Central memory CD4-positive, alpha-beta T cell (primary cell): Measurements from ENCODE around the gene CACNA1H.

Experiments used
- DNase-seq: peaks from one replicate; pipeline ENCODE4 v3.0.0; 2022

CACNA1H gene

GRCh38 chr16:1143761-1144450 is 9.0 kb upstream of the CACNA1H start:
- no peak for DNase-seq

GRCh38 chr16:1144476-1145382 is 8.2 kb upstream of the CACNA1H start:
- no peak for DNase-seq

DNA sequence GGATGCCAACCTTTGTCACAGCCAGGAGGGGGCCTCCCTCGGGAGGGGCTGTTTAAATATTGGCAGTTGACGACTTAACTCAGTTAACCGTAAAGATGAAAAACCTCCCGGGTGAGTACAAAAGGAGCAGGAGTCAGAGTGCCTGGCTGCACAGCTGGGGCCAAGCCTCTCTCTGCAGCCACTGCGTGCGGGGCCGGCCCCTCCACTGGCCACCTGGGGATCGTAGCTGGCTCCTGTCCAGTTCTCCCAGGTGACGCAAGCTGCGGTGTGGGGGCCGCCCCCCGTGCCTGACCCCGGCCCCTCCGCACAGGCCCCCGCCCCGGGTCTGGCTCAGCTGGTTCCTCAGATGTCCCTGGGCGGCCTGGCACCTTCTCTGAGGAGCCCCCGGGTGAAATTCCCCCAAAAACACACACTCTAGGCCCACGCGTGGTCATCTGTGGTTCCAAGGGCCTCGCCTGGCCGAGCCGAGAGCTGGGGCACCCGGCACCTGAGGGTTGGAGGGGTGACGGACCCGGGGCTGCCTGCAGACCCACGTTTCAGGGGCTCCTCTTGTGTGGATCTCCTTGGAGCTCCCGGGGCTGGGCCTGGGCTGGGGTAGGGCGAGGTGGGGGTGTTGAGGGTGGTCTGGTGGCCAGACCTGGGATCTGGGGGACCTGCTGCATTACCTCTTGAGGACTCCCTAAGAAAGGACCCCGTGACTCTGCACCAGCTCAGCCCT is 7.4 kb upstream of the CACNA1H start:
- DNase-seq = no peak

DNA sequence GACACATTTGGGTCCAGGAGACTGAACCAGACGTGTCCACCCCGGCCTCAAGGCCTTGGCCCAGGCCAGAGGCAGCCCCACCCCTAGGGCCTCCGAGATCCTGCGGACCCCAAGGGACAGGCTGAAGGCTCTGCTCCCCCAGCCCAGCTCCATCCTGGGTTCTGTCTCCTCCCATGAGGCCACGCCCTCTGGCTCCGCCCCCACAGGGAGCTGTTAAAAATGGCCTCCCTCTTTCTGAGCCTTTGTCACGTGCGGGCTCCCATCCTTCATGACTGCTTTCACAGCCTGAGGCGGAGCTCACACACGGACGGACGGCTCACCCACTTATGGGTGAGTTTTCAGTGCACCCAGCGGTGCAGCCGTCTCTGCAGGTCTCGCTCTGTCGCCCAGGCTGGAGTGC is 6.5 kb upstream of the CACNA1H start:
- DNase-seq = no peak

GRCh38 chr16:1147027-1147426 is 5.9 kb upstream of the CACNA1H start:
- no peak for DNase-seq

GRCh38 chr16:1149101-1149636 is 3.7 kb upstream of the CACNA1H start:
- DNase-seq = no peak

DNA sequence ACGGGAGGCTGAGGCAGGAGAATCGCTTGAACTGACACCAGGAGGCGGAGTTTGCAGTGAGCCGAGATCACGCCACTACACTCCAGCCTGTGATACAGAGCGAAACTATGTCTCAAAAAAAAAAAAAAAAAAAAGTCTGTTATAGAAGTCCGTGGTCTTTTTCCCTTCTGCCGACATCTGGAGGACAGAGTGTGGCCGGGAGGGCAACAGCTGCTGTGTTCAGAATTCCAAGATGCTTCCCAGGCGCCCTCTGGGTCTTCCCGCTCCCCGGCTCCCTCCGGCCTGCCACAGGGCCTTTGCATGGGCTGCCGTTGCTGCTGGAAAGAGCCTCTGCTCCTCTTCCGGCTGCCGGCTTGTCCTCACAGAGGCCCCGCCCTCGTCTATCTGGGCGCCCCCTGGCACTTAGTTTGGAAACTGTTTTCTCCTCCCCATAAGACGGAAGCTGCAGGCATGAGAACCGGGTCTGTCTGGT is 2.4 kb upstream of the CACNA1H start:
- DNase-seq = peak; percentile 21

DNA sequence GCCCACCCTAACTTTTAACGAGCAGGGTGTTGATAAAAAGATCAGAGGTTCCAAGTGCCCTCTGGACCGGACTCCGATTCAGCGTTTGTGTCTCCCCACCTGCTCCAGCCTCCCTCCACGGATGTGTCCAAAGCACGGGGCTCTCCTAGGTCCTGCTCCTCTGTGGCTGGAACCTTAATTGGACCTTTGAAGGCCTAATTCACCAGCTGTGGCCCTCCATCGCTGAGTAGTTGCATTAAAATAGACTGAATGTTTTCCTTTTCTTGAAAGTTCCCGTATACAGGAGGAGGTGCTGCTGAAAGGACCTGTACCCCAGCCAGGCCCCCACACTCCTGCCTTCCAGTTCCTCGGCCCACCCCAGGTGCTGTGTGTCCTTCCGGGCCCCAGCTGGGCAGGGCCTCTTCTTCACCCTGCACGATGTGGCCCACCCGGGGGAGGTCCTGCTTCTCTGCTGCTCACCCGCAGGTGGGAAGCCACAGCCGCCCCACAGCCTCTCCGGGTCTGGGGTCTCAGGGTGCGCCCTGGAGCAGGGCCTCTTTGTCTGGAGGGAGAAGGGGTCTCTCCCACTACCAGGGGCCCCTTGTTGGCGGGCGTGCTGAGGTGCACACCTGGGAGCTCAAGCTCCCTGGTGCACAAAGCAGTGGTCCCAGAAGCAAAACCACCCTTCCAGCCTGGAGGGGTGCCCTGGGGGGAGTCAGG is 1.3 kb upstream of the CACNA1H start:
- DNase-seq = no peak

DNA sequence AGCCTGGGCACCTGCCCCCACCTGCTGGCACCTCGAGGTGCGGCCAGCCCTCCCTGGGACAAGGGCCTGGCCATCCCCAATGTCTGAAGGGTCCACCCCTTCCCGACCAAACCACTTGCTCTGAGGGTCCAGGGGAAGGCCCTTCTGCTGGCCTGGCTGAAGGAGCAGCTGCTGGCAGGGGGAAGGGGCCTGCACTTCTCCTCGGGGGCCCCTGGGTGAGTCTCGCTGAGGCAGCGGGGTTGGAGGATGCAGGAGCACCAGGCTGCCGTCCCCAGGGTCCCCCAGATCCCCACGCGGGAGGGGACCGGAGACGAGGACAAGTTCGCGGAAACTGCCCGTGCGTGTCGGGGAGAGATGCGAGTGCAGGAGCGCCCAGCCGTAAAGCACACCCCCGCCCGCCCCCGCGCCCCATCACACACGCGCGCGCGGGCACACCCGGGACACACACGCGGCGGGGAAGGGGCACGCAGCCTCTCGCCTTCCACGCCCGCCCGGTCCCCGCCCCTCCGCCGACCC is 725 bp upstream of the CACNA1H start:
- DNase-seq = peak; percentile 53

GRCh38 chr16:1153480-1154160 is 714 bp downstream of the CACNA1H start:
- DNase-seq = no peak

DNA sequence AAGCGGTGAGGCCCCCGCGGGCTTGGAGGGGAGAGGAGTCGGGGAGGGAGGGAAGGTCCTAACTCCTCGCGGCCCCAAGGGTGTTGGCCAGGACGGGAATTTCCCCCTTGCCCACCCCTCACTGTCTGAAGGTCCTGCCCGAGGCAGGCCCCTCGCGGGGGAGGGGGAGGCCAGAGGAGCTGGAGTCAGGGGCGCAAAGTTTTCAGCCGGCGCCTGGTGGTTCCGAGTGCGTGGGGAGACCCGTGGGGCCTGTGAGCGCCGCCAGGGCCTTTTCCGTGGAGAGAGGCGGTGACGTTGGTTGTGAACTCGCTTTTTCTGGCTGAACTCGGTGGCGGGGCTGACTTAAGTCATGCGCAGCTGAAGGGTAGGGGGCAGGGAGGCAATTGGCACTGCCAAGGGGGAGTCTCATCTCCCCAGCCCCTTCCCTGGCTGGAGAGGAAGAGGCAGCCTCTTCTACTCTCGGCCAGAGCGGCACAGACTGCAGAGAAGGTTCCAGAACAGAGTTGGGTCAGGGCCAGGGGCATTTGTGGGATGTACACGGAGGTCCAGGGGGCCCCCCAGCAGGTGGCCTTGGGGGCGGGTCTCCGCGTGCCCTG is 1.5 kb downstream of the CACNA1H start:
- no peak for DNase-seq

- DNase-seq = no peak
Measured at GRCh38 chr16:1154887-1155331, 2.0 kb downstream of the CACNA1H start.

DNA sequence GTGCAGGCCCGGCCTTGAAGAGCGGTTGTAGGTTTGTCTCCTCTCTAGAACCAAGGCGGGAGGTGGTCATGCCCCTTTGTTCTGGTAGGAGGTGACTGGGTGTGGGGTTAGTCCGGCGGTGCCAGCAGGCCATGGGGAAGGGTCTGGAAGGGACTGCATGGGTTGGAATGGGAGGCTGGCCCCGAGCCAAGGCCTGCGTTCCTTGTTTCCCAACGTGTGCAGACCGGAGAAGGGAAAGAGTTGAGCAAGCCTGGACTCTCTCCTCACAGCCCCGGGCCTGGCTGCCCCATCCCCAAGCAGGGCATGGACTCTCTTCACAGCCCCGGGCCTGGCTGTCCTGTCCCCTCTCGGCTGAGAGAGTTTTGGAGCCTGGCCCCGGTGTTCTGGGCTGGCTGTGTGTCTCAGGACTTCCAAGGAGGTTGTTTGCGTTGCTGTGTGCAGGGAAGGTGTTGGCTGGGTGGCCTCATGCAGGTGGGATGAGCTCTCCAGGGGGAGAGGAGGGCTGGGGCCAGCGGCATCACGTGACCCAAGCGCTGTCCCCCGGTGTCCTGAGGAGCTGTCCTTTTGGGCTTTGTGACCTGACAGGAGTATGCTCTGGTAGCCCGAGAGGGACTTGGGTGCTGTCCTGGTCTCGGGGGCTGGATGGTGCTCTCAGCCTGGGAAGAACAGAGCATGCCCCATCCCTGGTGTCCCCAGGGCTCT is 2.6 kb downstream of the CACNA1H start:
- DNase-seq = no peak

GRCh38 chr16:1156055-1156982 is 3.4 kb downstream of the CACNA1H start:
- no peak for DNase-seq

GRCh38 chr16:1156983-1157638 is 4.2 kb downstream of the CACNA1H start:
- DNase-seq = no peak

- no peak for DNase-seq
Measured at GRCh38 chr16:1157639-1158455, 4.9 kb downstream of the CACNA1H start.

DNA sequence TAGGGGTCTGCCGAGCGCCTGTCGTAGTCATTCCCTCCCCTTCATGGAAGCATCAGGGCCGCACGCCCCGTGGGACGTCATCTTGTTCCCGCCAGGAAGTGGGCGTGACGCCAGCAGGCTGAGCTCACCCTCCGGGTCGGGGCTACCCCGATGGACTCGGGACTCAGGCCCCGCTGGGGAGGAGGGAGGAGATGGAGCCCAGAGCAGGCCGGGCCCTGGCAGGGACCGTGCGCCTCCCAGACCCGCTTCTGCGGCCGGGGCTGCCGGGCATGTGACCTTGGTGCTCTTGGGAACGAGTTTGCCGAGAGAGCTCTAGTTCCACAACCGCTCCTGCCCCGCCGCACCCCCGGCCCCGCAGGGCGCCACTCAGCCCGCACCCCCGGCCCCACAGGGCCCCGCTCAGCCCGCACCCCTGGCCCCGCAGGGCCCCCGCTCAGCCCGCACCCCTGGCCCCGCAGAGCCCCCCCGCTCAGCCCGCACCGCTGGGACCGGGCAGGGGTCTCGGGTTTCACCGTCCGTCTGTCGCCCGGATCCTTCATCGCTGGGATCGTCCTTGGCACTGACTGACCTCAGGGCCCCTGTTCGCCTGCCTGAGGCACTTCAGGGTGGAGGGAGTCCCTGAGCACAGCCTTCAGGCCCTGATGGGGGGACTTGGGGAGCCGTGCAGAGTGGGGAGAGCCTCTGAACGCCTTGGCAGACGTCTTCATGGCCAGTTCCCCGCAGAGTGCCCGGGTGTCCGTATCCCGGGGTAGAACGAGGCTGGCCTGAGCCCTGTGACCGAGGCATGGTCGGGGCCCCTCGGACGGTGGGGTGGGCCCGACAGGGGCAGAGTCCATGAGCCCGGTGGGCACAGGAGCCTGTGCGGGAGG is 5.8 kb downstream of the CACNA1H start:
- no peak for DNase-seq
